ENCODE results near the gene MAD1L1.

DNA sequence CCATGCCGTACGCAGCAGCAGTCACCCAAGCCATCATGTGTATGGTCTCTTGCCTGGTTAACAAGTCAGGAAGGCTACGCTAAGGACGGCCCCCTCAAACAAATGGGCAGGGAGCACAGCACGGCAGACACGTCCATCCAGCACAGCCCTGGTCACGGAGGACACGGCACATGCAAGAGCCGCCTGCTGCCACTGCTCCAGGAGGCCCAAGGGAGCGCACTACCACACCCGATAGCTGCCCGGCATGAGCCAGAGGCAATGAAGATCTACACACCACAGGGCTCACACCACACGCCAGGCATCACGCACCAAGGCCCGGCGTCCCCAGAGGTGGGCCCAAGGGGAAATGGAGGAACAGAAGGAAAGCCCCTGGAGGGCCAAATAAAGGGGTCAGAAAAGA, 134.2 kb downstream of the MAD1L1 start:
- no peak for TF ChIP-seq POLR2AphosphoS5 (IDR thresholded peaks at IDR 0.05)
- TF ChIP-seq POLR2A (IDR thresholded peaks at IDR 0.05) = no peak
- no peak for TF ChIP-seq CTCF (IDR thresholded peaks at IDR 0.05)
- TF ChIP-seq EP300 (IDR thresholded peaks at IDR 0.05) = no peak
